HepG2 (cell line): Measurements from ENCODE around the gene CIAPIN1. TPM values are rescaled to one million over a fixed set of nuclear protein-coding genes. Genes with fewer than 3 reads are reported as not detected.

Experiments
- HDAC1 ChIP-seq: sonication (generic); formaldehyde crosslinking; IDR thresholded peaks from 2 replicates; pipeline ENCODE4 v1.5.1; 2020; ENCODE audit warnings: mild to moderate bottlenecking, missing genetic modification reagents
- TBX3 ChIP-seq: fragments of 450-650 bp; IDR thresholded peaks from 2 replicates; pipeline ENCODE4 v1.6.1; 2017; ENCODE audit warnings: antibody characterized with exemption, mild to moderate bottlenecking, inconsistent platforms, borderline replicate concordance
- TRIM24 ChIP-seq: sonication (generic); formaldehyde crosslinking; IDR thresholded peaks from 2 replicates; pipeline ENCODE4 v1.8.0; 2022; ENCODE audit warnings: mild to moderate bottlenecking, missing genetic modification reagents
- ZBTB1 ChIP-seq: sonication (generic); formaldehyde crosslinking; IDR thresholded peaks from 2 replicates; pipeline ENCODE4 v1.4.0; 2020; ENCODE audit warnings: missing genetic modification reagents, borderline replicate concordance
- ZFX ChIP-seq: sonication (generic); formaldehyde crosslinking; IDR thresholded peaks from 2 replicates; pipeline ENCODE4 v1.4.0; 2020; ENCODE audit warnings: mild to moderate bottlenecking, low read depth, missing genetic modification reagents, moderate library complexity
- ZNF101 ChIP-seq: sonication (generic); formaldehyde crosslinking; IDR thresholded peaks from 2 replicates; pipeline ENCODE4 v1.4.0; 2020; ENCODE audit warnings: mild to moderate bottlenecking, low read depth, missing genetic modification reagents, borderline replicate concordance
- polyA plus RNA-seq, 8 experiments: library from polyadenylated mRNA; depleted of rRNA in 3 of 8; stranded (reverse) in 7 of 8; unstranded in 1 of 8; fragments of >200 nt; fragmentation: Illumina TruSeq in 4 of 8; extraction: Trizol in 4 of 8; gene quantifications; 2 replicates each; pipeline versions ENCODE4 v1.2.1 to v1.2.3, GENCODE V29; 2011 to 2016; ENCODE audit warnings: low read depth in 4 of 8, missing spikeins in 1 of 8, mixed read lengths in 1 of 8; ENCODE audit not compliant: insufficient read depth in 1 of 8
- total RNA-seq, 5 experiments: library from RNA; depleted of rRNA; stranded (reverse); fragments of >200 nt; fragmentation: Illumina TruSeq; extraction: Trizol; gene quantifications; 2 replicates each; pipeline ENCODE4 v1.2.3, GENCODE V29; 2016; ENCODE audit warnings: low read depth in 1 of 5
- TF ChIP-seq, protein P1 (sequence below), 2 experiments: sonication (generic) in 1 of 2; formaldehyde crosslinking in 1 of 2; IDR thresholded peaks; 2 replicates each; pipeline versions ENCODE4 v1.4.0 to v1.6.1; 2016 to 2020; ENCODE audit warnings: borderline replicate concordance in 1 of 2, low read depth in 1 of 2, mild to moderate bottlenecking in 1 of 2, missing genetic modification reagents in 1 of 2
- TF ChIP-seq, protein P2 (sequence below): sonication (generic); formaldehyde crosslinking; IDR thresholded peaks from 2 replicates; pipeline ENCODE4 v1.5.1; 2020; ENCODE audit warnings: missing genetic modification reagents, mild to moderate bottlenecking, borderline replicate concordance
- TF ChIP-seq, protein P3 (sequence below): IDR thresholded peaks from 2 replicates; pipeline ENCODE4 v1.6.1; 2012; ENCODE audit warnings: inconsistent platforms
- TF ChIP-seq, protein P4 (sequence below): sonication (generic); formaldehyde crosslinking; IDR thresholded peaks from 2 replicates; pipeline ENCODE4 v1.4.0; 2020; ENCODE audit warnings: missing genetic modification reagents
- TF ChIP-seq, protein P5 (sequence below): sonication (generic); formaldehyde crosslinking; IDR thresholded peaks from 2 replicates; pipeline ENCODE4 v1.5.0; 2020; ENCODE audit warnings: mild to moderate bottlenecking, missing genetic modification reagents
- TF ChIP-seq, protein P6 (sequence below): sonication (generic); formaldehyde crosslinking; IDR thresholded peaks from 2 replicates; pipeline ENCODE4 v1.5.0; 2020; ENCODE audit warnings: missing genetic modification reagents, mild to moderate bottlenecking, borderline replicate concordance

Gene CIAPIN1
- total and polyA plus RNA-seq, 2 of the 13 experiments (the other 11 are each of a cell fraction or from before 2014, with no cell fraction given) = 69.3 to 89.7 TPM

DNA sequence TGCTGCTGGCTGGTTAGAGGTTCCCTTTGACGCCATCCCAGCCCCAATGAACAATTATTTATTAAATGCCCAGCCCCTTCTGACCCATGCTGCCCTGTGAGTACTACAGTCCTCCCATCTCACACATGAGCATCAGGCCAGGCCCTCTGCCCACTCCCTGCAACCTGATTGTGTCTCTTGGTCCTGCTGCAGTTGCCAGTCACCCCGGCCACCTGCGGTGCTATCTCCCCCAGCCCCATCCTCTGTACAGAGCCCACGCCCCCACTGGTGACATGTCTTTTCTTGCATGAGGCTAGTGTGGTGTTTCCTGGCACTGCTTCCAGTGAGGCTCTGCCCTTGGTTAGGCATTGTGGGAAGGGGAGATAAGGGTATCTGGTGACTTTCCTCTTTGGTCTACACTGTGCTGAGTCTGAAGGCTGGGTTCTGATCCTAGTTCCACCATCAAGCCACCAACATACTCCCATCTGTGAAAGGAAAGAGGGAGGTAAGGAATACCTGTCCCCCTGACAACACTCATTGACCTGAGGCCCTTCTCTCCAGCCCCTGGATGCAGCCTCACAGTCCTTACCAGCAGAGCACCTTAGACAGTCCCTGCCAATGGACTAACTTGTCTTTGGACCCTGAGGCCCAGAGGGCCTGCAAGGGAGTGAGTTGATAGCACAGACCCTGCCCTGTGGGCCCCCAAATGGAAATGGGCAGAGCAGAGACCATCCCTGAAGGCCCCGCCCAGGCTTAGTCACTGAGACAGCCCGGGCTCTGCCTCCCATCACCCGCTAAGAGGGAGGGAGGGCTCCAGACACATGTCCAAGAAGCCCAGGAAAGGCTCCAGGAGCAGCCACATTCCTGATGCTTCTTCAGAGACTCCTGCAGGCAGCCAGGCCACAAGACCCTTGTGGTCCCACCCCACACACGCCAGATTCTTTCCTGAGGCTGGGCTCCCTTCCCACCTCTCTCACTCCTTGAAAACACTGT lies 63.6 kb downstream of the CIAPIN1 start (continued):
- TF ChIP-seq, protein P1, sequence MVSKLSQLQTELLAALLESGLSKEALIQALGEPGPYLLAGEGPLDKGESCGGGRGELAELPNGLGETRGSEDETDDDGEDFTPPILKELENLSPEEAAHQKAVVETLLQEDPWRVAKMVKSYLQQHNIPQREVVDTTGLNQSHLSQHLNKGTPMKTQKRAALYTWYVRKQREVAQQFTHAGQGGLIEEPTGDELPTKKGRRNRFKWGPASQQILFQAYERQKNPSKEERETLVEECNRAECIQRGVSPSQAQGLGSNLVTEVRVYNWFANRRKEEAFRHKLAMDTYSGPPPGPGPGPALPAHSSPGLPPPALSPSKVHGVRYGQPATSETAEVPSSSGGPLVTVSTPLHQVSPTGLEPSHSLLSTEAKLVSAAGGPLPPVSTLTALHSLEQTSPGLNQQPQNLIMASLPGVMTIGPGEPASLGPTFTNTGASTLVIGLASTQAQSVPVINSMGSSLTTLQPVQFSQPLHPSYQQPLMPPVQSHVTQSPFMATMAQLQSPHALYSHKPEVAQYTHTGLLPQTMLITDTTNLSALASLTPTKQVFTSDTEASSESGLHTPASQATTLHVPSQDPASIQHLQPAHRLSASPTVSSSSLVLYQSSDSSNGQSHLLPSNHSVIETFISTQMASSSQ (IDR thresholded peaks at IDR 0.05; ENCODE audit: low read depth) = no peak
- TF ChIP-seq, protein P1 (CRISPR knock-in tag; IDR thresholded peaks at IDR 0.05; ENCODE audit: borderline replicate concordance) = 0 out of 2 replicates have a peak, but pooled peaks have one; percentile 18
- TF ChIP-seq TBX3 (no peak), ZFX (CRISPR knock-in tag) (peak; percentile 65; the same call in 1 of the 2 replicates), HDAC1 (CRISPR knock-in tag) (no peak), ZNF101 (CRISPR knock-in tag) (no peak), TRIM24 (CRISPR knock-in tag) (no peak), ZBTB1 (no peak)
- TF ChIP-seq, protein P2, sequence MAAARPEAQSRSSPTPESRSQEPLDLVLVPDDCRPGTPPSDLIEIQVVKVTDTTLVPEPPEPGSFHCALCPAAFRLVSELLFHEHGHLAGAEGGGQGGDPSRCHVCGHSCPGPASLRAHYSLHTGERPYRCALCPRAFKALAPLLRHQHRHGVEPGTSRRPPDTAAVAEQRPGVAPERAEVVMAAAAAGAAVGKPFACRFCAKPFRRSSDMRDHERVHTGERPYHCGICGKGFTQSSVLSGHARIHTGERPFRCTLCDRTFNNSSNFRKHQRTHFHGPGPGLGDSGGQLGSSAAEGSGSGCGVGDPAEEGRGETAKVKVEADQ (CRISPR knock-in tag) = 0 out of 2 replicates have a peak, but pooled peaks have one; percentile 57
- TF ChIP-seq, protein P3, sequence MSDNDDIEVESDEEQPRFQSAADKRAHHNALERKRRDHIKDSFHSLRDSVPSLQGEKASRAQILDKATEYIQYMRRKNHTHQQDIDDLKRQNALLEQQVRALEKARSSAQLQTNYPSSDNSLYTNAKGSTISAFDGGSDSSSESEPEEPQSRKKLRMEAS = peak; percentile 26; the same call in 1 of the 2 replicates
- TF ChIP-seq, protein P4, sequence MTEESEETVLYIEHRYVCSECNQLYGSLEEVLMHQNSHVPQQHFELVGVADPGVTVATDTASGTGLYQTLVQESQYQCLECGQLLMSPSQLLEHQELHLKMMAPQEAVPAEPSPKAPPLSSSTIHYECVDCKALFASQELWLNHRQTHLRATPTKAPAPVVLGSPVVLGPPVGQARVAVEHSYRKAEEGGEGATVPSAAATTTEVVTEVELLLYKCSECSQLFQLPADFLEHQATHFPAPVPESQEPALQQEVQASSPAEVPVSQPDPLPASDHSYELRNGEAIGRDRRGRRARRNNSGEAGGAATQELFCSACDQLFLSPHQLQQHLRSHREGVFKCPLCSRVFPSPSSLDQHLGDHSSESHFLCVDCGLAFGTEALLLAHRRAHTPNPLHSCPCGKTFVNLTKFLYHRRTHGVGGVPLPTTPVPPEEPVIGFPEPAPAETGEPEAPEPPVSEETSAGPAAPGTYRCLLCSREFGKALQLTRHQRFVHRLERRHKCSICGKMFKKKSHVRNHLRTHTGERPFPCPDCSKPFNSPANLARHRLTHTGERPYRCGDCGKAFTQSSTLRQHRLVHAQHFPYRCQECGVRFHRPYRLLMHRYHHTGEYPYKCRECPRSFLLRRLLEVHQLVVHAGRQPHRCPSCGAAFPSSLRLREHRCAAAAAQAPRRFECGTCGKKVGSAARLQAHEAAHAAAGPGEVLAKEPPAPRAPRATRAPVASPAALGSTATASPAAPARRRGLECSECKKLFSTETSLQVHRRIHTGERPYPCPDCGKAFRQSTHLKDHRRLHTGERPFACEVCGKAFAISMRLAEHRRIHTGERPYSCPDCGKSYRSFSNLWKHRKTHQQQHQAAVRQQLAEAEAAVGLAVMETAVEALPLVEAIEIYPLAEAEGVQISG (CRISPR knock-in tag) = no peak; the same call in 1 of the 2 replicates
- TF ChIP-seq, protein P5, sequence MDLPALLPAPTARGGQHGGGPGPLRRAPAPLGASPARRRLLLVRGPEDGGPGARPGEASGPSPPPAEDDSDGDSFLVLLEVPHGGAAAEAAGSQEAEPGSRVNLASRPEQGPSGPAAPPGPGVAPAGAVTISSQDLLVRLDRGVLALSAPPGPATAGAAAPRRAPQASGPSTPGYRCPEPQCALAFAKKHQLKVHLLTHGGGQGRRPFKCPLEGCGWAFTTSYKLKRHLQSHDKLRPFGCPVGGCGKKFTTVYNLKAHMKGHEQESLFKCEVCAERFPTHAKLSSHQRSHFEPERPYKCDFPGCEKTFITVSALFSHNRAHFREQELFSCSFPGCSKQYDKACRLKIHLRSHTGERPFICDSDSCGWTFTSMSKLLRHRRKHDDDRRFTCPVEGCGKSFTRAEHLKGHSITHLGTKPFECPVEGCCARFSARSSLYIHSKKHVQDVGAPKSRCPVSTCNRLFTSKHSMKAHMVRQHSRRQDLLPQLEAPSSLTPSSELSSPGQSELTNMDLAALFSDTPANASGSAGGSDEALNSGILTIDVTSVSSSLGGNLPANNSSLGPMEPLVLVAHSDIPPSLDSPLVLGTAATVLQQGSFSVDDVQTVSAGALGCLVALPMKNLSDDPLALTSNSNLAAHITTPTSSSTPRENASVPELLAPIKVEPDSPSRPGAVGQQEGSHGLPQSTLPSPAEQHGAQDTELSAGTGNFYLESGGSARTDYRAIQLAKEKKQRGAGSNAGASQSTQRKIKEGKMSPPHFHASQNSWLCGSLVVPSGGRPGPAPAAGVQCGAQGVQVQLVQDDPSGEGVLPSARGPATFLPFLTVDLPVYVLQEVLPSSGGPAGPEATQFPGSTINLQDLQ (CRISPR knock-in tag) = no peak
- TF ChIP-seq, protein P6, sequence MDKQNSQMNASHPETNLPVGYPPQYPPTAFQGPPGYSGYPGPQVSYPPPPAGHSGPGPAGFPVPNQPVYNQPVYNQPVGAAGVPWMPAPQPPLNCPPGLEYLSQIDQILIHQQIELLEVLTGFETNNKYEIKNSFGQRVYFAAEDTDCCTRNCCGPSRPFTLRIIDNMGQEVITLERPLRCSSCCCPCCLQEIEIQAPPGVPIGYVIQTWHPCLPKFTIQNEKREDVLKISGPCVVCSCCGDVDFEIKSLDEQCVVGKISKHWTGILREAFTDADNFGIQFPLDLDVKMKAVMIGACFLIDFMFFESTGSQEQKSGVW (CRISPR knock-in tag) = no peak
